Peyer's patch (tissue), 4 donors: ENCODE results near the gene CDC42BPG.
A peak's percentile ranks its signal among the peaks of the same experiment; 100 is the strongest.

Source experiments
- POLR2A ChIP-seq, 2 donors: fragments of 450-650 bp; IDR thresholded peaks; one replicate each; pipeline ENCODE4 v1.5.1; 2017; ENCODE audit warnings: antibody characterized with exemption in 2 of 2, mild to moderate bottlenecking in 2 of 2, moderate library complexity in 2 of 2
- TF ChIP-seq, protein P1 (sequence below), 6 experiments: fragments of 450-650 bp in 4 of 6; fragments of 200-600 bp in 2 of 6; sonication (generic) in 1 of 6; IDR thresholded peaks; one replicate each; pipeline ENCODE4 v1.5.1; 2017 to 2019; ENCODE audit warnings: antibody characterized with exemption in 6 of 6, mild to moderate bottlenecking in 3 of 6, moderate library complexity in 1 of 6

DNA sequence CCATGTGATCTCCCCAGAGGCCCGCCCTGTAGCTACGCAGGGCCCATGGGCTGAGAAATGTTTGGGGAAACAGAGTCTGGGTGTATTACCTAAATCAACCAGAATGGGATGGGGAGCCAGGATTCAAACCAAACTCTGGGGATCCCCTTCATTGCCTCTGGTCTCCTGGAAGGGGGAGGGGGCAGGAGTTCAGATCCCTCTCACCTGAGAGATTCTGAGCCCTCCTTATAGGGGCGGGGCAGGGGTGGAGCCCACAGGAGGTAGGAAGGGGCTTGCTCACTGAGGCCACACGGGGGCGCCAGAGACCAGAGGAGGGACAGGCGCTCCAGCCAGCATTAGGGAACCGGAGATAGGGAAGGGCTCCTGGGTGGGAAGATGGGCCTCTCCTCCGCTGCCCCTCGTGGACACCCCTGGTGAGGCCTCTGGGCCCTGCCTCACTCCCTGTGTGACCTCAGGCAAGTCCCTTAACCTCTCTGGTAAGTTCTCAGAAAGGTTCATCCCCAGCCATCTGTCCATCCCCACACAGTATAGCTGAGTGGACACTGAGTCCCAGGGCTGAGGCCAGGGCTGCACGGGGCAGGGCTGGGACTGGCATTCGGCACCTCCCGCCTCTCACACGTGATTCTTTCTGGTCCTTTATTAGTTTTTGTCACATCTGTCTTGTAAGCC is 2.7 kb upstream of the CDC42BPG start:
- TF ChIP-seq, protein P1, sequence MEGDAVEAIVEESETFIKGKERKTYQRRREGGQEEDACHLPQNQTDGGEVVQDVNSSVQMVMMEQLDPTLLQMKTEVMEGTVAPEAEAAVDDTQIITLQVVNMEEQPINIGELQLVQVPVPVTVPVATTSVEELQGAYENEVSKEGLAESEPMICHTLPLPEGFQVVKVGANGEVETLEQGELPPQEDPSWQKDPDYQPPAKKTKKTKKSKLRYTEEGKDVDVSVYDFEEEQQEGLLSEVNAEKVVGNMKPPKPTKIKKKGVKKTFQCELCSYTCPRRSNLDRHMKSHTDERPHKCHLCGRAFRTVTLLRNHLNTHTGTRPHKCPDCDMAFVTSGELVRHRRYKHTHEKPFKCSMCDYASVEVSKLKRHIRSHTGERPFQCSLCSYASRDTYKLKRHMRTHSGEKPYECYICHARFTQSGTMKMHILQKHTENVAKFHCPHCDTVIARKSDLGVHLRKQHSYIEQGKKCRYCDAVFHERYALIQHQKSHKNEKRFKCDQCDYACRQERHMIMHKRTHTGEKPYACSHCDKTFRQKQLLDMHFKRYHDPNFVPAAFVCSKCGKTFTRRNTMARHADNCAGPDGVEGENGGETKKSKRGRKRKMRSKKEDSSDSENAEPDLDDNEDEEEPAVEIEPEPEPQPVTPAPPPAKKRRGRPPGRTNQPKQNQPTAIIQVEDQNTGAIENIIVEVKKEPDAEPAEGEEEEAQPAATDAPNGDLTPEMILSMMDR (IDR thresholded peaks at IDR 0.05) = peak; percentile 94 to 99 (median 99)
- TF ChIP-seq POLR2A (IDR thresholded peaks at IDR 0.05) = peak in 1 of 2 donors; percentile 43
